GM13977 (cell line): Measurements from ENCODE around the gene SATB1.

ENCODE experiments used
- DNase-seq: peaks from one replicate; pipeline ENCODE4 v3.0.0; 2012; ENCODE audit warnings: low spot score
- in situ Hi-C: fragments of 300-500 bp; cut with MboI; formaldehyde crosslinking; loops from one replicate; pipeline ENCODE4 v1.12.0; 2022; ENCODE audit warnings: low sequenced_read_pairs, low pct_unique_long_range_greater_than_20kb, mixed read lengths, inconsistent platforms; ENCODE audit not compliant: unreplicated experiment
- TF ChIP-seq, protein P1 (sequence below): IDR thresholded peaks from 2 replicates; pipeline ENCODE4 v1.5.1; 2012; ENCODE audit warnings: mild to moderate bottlenecking, control low read depth; ENCODE audit not compliant: insufficient read depth; ENCODE audit errors: extremely low read depth, missing control alignments

SATB1 gene

DNA sequence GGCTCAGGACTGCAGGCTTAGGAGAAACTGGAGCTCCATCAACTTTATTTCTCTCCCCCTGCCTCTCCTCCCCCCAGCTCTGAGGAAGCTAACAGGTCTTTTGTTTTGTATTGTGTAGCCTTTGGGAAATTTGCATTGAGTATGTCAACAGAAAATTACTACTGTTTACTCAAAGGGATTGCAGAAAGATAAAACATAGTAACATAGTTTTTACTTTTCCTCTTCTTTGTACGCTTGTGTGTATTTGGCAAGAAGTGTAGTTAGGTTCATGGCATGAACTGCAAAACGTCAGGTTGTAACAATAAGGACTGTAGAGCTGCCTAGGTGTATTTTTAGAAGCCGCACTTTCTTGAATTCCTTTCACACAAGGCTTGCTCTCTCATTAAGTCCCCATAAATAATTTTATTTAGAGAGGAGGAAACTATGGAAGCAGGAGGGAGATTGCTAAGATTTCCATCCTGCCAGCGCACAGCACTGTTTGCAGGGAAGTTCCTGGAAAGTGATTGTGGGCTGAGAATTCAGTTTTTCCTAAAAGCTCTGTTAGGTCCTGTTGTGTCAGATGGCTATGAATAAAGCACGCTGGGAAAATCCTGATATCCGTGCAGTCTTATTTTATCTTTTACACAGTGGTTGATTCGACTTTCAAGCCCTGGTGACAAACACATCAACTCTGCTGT is 21.1 kb upstream of the SATB1 start:
- in situ Hi-C loops = no loop called here
- TF ChIP-seq, protein P1, sequence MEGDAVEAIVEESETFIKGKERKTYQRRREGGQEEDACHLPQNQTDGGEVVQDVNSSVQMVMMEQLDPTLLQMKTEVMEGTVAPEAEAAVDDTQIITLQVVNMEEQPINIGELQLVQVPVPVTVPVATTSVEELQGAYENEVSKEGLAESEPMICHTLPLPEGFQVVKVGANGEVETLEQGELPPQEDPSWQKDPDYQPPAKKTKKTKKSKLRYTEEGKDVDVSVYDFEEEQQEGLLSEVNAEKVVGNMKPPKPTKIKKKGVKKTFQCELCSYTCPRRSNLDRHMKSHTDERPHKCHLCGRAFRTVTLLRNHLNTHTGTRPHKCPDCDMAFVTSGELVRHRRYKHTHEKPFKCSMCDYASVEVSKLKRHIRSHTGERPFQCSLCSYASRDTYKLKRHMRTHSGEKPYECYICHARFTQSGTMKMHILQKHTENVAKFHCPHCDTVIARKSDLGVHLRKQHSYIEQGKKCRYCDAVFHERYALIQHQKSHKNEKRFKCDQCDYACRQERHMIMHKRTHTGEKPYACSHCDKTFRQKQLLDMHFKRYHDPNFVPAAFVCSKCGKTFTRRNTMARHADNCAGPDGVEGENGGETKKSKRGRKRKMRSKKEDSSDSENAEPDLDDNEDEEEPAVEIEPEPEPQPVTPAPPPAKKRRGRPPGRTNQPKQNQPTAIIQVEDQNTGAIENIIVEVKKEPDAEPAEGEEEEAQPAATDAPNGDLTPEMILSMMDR = no peak
- DNase-seq = no peak

DNA sequence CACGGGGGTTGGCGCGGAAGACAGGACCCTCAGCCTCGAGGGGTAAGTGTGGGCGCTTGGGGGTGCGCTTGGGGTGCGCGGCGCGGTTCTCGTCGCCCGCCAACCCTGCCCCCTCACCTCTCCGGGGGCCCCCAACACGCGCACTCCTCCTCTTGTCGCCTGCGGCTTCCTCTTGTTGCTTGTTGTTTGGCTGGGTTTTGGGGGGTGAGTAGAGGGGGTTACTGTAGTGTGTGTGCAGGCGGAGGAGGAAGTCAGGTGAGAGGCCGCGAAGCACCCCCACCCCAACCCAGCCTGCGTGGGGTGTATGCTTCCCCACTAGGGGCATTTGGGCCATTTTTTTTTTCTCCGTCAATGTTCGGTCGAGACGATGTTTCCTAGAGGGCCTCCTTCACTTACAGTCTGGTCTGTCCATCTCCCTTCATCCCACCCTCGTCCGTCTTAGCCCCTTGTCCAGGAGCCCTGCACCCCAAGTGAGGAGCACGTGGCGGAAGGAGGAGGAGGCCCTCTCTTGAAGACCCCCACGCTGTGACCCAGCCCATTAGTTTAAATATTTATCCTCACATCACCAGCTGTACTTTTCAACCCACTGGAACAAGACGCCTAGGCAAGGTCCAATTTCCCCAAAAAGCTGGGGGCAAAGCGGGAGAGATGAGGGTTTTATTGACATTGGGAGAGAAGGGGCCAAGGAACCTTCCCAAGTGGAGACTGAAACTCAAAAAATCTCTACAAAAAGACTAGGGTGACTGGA is 20.4 kb upstream of the SATB1 start:
- in situ Hi-C loops = no loop called here
- DNase-seq = peak; percentile 14
- TF ChIP-seq, protein P1 = no peak

DNA sequence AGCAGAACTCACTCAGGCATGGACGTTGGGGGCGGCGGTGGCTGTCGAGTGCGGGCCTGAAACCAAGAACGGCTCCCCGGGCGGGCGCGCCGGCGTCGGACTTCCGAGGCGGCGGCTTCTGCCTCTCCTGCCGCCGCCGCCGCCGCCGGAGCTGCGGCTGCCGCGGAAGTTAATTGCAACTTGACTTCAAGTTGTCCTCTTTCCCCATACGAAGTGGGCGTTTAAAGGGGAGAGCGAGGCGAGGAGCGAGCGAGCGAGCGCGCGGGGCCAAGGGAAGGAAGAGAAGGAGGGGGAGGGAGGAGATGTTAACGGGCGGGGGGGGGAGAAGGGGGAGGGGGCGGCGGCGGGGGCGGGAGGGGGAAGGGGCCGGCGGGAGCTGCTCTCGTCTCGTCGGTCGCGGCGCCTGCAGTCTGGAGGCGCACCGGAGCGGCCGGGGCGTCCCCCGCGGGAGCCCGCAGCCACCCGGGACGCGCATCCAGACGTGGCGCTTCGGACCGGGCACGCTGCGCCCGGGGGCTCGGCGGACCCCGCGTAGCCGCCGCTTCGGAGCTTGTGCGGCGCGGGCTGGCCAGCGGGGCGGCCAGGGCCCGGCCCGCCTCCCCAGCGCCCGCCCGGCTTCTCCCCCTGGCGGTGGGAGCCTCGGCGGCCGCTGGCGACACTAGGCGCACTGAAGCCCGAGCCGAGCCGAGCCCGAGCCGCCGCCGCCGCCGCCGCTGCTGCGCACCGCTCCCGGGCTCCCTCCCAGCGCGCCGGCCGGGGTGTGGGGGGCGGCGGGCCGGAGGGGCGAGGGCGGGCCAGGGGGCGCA is 19.7 kb upstream of the SATB1 start:
- peak; percentile 86 for DNase-seq
- TF ChIP-seq, protein P1 = peak; percentile 39
- in situ Hi-C loops = no loop called here

DNA sequence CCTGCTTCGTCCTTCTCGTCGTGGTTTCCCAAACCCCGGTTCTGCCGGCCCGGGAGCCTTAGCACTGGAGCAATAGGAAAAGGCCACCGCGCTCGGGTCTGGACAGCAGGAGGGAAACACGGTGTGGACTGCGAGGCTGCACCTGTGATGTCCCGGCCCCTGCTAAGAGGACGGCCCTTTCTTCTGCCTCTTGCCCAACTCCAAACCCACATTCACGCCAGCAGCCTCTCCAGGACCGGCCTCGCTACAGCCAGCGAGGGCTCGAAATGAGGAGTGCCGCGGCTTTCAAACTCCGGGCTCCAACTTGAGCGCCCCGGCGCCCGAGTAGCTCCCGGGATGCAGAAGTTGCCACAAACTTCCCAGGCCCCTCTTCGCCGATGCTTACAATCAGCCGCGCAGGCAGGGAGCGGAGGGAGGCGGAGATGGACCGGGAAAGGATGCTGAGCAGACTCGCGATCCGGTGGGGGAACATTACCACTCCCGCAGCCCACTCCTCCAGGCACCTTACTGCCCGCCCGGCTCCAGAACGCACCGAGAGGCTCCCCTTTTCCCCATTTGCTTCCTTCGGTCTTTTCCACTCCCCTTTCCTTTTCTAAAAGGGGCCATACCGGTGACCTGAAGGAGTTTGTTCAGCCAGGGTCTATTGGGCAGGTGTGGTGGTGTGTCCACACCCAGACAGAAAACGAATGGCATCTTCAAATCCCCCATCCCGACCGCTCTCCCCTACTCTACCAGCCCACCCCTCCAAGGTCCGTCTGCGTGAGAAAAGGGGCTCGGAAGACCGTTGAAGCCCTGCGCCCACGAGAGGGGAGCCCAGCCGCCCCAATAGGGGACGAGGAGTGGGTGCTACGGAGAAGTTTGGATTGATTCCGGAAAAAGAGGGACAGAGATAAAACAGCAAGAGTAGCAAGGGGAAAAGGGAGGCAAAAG is 18.8 kb upstream of the SATB1 start:
- TF ChIP-seq, protein P1 = no peak
- peak; percentile 14 for DNase-seq
- in situ Hi-C loops = no loop called here

DNA sequence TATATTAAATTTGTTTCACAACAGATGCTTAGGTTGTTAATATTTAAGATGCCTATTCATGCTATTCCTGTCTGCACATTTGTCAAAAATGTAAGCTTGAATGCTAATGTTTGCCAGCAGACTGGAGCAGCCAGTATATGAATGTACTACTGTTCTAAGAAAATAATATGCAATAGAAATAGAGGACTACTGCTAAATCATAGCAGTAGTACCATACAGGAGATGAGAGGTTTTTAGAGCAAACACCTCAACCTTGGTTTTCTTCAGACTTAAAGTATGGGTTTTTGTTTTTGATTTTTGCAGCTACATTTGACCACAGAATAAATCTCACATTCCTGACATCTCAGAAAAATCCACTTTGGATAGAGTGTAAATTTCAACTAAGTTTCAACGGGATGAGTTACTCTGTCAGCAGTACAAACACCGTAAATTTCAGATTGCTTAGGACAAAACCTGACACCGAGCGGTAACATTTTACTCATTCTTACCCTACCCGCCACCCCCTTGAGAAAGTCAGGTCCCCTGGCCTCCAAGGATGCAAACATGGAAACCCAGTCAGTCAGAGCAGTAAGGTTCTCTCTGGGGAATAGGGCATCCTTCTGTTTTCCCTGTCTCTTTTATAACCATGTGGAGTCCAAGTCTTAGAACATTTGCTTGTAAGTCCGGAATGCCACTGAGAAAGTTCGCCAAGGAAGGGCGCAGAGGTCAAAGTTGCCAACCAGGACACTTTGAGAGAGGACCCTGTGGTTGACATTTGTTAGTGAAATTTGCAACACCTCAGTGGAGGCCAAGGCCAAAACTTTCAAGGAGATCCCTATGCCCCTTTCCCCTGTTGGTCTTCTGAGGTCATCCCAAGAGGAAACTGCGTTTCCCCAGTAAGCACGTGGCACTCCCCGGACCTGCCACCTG is 17.9 kb upstream of the SATB1 start:
- TF ChIP-seq, protein P1 = no peak
- in situ Hi-C loops = no loop called here
- peak; percentile 13 for DNase-seq
